Mucosa of descending colon (tissue), 3 donors: ENCODE measurements around the gene CENPF. TPM values are rescaled to one million over a fixed set of nuclear protein-coding genes. Genes with fewer than 3 reads are reported as not detected.
A peak's percentile ranks its signal among the peaks of the same experiment; 100 is the strongest.

Experiments used
- ATAC-seq: fragments of 200-7000 bp; cut with Tn5 transposase; one replicate; pipeline ENCODE4 v1.9.1; 2020; ENCODE audit warnings: mild to moderate bottlenecking, moderate library complexity
- DNase-seq, 3 donors: peaks; one replicate each; pipeline ENCODE4 v3.0.0-alpha.2; 2020
- H3K36me3 ChIP-seq: fragments of 200-600 bp; one replicate; pipeline ENCODE4 v1.8.0; 2021; ENCODE audit warnings: low read depth, mild to moderate bottlenecking
- H3K4me1 ChIP-seq: fragments of 200-600 bp; one replicate; pipeline ENCODE4 v1.8.0; 2021; ENCODE audit warnings: low read depth, mild to moderate bottlenecking
- H3K4me3 ChIP-seq: fragments of 200-600 bp; one replicate; pipeline ENCODE4 v1.8.0; 2021; ENCODE audit warnings: mild to moderate bottlenecking
- H3K9me3 ChIP-seq: fragments of 200-600 bp; one replicate; pipeline ENCODE4 v1.8.0; 2021; ENCODE audit warnings: mild to moderate bottlenecking
- intact Hi-C, 2 donors: fragments of 100-400 bp; cut with DNase I in 1 of 2; cut with micrococcal nuclease in 1 of 2; formaldehyde crosslinking; loops; one replicate each; pipeline versions ENCODE4 v1.11.0 to v1.11.1; 2022; cut with DNase I, micrococcal nuclease
- total RNA-seq, 3 donors: library from RNA; stranded (reverse); fragmentation: NEBNext Ultra II Directional in 2 of 3; extraction: Animal tissue kit (Norgen Biotek cat#: 25700) in 2 of 3; gene quantifications; one replicate each; pipeline versions ENCODE4 v1.2.1 to v1.2.4, GENCODE V29; 2021 to 2023
- TF ChIP-seq, protein P1 (sequence below): fragments of 200-600 bp; IDR thresholded peaks from one replicate; pipeline ENCODE4 v1.8.0; 2022; ENCODE audit warnings: antibody characterized with exemption, mild to moderate bottlenecking
- donor health status: DM: no; HTN: no; CAD: no; lungs with moderate emphysema.
- donor health status: DM: no; HTN: no; CAD: no.
- donor health status: DM: no; HTN: yes; CAD: no.

CENPF gene
- total RNA-seq, 3 donors from 2014 or later, result 4.1 to 27.1 (median 6.3) TPM

DNA sequence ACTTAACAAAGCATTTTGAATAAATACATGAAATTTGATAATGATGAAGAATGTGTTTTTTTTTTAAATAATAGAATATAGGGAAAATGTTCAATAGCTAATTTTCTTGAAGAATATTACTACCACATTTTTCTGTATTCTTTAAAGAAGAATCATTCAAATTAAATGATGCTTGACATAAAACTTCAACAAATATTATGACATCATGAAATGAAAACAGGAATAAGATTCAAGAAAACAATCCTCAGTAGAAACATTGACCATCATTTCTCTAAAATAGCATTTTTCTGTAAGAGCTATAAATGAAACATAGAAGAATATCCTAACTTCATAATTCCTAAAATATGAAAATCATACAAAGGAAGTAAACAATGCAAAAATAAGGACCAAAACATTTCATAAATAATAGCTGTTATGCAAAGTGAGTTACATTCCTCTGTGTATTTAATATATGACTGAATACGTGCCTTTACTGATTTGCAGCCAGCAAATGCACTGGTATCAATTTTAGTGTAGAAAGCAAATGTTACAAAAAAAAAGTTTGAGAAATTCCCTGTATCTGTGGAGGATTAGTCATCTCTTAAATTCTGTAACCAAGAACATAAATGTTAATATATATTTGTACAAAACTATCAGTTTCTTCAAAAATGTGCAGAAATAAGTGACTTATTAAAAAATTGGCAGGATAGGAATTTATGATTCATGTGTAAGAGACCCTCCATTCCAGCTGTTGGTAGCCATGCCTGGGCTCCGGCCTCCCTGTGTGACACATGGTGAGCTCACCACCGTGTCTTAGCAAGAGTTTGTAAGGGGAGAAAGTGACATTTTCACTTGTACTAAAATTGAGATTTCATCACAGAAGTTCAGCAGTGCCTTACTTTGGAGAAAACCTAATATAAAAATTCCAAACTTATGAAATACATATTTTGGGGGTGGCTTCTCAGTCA, 36.6 kb upstream of the CENPF start:
- Histone ChIP-seq H3K4me1 (no peaks in the 10 kb centered on the region), H3K4me3 (no peak overlapping the region), H3K36me3 (no peaks in the 10 kb centered on the region), H3K9me3 (no peaks in the 10 kb centered on the region)
- TF ChIP-seq, protein P1, sequence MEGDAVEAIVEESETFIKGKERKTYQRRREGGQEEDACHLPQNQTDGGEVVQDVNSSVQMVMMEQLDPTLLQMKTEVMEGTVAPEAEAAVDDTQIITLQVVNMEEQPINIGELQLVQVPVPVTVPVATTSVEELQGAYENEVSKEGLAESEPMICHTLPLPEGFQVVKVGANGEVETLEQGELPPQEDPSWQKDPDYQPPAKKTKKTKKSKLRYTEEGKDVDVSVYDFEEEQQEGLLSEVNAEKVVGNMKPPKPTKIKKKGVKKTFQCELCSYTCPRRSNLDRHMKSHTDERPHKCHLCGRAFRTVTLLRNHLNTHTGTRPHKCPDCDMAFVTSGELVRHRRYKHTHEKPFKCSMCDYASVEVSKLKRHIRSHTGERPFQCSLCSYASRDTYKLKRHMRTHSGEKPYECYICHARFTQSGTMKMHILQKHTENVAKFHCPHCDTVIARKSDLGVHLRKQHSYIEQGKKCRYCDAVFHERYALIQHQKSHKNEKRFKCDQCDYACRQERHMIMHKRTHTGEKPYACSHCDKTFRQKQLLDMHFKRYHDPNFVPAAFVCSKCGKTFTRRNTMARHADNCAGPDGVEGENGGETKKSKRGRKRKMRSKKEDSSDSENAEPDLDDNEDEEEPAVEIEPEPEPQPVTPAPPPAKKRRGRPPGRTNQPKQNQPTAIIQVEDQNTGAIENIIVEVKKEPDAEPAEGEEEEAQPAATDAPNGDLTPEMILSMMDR, result no peak
- DNase-seq (no peak), ATAC-seq (no peak)
- intact Hi-C loops, result no loop called here

DNA sequence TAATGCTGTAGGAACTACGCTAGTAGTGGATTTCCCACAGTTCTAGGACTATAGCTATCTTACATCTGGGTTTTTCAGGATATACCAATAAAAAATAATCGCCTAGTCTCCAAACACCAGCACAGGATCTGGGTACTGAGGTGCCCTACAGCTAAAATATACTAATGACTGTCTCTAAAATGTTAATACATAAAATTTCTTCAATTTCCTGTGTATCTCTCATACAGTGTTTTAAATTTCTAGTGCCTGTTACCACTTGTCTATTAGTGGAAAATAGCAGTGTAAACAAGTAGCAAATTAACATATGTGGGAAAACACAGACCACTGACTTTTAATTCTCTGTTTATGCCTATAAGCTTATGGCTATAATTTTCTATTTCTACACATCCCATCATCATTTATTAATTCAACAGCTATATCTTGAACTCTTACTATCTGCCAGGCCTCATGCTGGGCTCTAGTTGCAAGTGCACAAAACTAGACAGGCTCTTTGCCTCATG, 35.5 kb upstream of the CENPF start:
- Histone ChIP-seq H3K4me1 (no peaks in the 10 kb centered on the region), H3K9me3 (no peaks in the 10 kb centered on the region), H3K36me3 (no peaks in the 10 kb centered on the region), H3K4me3 (no peak overlapping the region)
- intact Hi-C loops, result no loop called here
- no peak for ATAC-seq
- DNase-seq, result no peak
- TF ChIP-seq, protein P1, result no peak

DNA sequence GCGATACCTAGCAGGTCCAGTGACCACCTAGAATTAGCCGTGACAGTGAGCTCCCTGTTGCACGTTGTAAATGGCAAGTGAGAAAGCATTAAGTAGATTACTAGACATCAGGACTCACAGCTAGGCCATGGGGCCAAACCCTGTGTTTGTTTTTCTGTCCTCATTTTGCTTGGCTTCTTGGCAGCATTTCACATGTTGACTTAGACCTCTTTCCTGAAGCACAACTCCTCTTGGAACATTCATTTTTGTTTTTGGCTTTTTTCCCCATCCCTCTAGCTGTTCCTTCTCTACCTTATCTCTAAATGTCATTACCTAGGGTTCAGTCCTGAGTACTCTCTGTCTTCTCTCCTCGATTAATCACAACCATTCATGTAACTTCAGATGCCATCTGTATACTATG, 34.7 kb upstream of the CENPF start:
- no peak overlapping the region for H3K4me3 ChIP-seq
- intact Hi-C loops, result no loop called here
- TF ChIP-seq, protein P1, result no peak
- H3K36me3 ChIP-seq, result no peaks in the 10 kb centered on the region
- DNase-seq (no peak), ATAC-seq (no peak)
- no peaks in the 10 kb centered on the region for H3K9me3 ChIP-seq
- no peaks in the 10 kb centered on the region for H3K4me1 ChIP-seq

DNA sequence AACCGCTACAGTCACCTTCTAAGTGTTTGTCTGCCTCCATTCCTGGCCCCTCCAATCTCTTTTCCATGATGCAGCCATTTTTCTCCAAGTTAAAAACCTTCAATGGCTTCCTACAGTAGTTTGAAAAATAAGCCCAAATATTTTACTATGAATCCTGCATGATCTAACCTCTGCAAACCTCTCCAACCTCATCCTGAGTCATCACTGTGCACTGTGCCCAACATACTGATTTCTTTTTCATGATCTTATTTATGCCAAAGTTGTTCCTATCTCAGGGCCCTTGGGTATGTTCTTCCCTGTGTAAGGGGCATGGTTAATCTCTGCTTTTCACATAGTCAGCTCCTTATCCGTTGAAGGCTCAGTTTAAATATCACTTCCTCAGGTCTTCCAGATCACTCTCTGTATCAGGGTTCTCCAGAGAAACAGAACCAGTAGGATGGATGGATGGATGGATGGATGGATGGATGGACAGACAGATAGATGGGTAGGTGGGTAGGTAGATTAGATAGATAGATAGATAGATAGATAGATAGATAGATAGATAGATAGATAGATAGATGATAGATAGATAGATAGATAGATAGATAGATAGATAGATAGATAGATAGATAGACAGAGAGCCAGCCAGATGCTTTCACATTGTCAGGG, 33.5 kb upstream of the CENPF start:
- no peak for ATAC-seq
- Histone ChIP-seq H3K4me1 (peaks cover 3% of the 10 kb centered on the region), H3K4me3 (no peak overlapping the region)

DNA sequence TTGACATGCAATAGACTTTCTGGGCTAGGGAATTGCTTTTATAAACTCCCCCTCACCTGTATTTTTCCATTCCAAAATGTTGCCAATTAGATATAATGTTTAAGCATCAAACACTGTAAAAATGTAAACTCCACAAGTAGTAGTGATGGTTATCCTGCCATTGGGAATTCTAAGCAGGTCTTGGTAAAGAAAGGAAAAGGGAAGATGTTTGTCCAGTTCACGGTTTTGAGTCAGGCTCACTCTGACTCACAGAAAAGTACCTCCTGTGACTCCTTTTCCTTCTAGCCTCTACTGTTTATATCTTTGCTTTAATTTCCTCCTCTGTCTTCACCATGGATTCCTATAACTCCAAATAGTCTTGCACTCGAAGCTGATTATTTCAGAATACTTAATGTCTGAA, 32.6 kb upstream of the CENPF start:
- peak; percentile 49 for ATAC-seq
- no peak overlapping the region for H3K4me3 ChIP-seq
- no peak for DNase-seq

More for the DNA sequence above, 33.5 kb upstream of the CENPF start:
- intact Hi-C loops, result no loop called here
- H3K9me3 ChIP-seq, result no peaks in the 10 kb centered on the region
- no peaks in the 10 kb centered on the region for H3K36me3 ChIP-seq
- DNase-seq, result no peak
- TF ChIP-seq, protein P1, result no peak

More for the DNA sequence above, 32.6 kb upstream of the CENPF start:
- intact Hi-C loops, result no loop called here
- H3K4me1 ChIP-seq, result peaks cover 3% of the 10 kb centered on the region
- TF ChIP-seq, protein P1, result no peak
- H3K9me3 ChIP-seq, result no peaks in the 10 kb centered on the region
- H3K36me3 ChIP-seq, result no peaks in the 10 kb centered on the region
